ENCODE results near the gene LHCGR.

The LHCGR gene

GRCh38 chr2:48727560-48727959 is 28.0 kb downstream of the LHCGR start:
- peaks cover 43% of the 10 kb centered on the region for H3K4me1 Mint-ChIP-seq
- no peaks in the 10 kb centered on the region for H3K9me3 Mint-ChIP-seq
- no peak overlapping the region for H3K4me3 Mint-ChIP-seq
- no peak for DNase-seq
- peaks cover 17% of the 10 kb centered on the region for H3K27me3 Mint-ChIP-seq (ENCODE audit: low read depth, poor library complexity)
- H3K27ac Mint-ChIP-seq, result no peak overlapping the region
- no peak for TF ChIP-seq CTCF (IDR thresholded peaks at IDR 0.05)
- no peaks in the 10 kb centered on the region for H3K36me3 Mint-ChIP-seq (ENCODE audit: low read depth)

- Mint-ChIP-seq H3K4me1 (peaks cover 31% of the 10 kb centered on the region), H3K9me3 (no peaks in the 10 kb centered on the region), H3K27ac (no peak overlapping the region), H3K36me3 (ENCODE audit: low read depth) (no peaks in the 10 kb centered on the region), H3K4me3 (no peak overlapping the region), H3K27me3 (ENCODE audit: low read depth, poor library complexity) (peaks cover 13% of the 10 kb centered on the region)
- no peak for DNase-seq
- no peak for TF ChIP-seq CTCF (IDR thresholded peaks at IDR 0.05)
Observed at GRCh38 chr2:48725696-48726494, 29.6 kb downstream of the LHCGR start.

- peaks cover 12% of the 10 kb centered on the region for H3K27me3 Mint-ChIP-seq (ENCODE audit: low read depth, poor library complexity)
- TF ChIP-seq CTCF (IDR thresholded peaks at IDR 0.05), result no peak
- no peak for DNase-seq
- H3K4me1 Mint-ChIP-seq, result peaks cover 43% of the 10 kb centered on the region
- H3K9me3 Mint-ChIP-seq, result no peaks in the 10 kb centered on the region
- H3K36me3 Mint-ChIP-seq (ENCODE audit: low read depth), result no peaks in the 10 kb centered on the region
- H3K27ac Mint-ChIP-seq, result no peak overlapping the region
- no peak overlapping the region for H3K4me3 Mint-ChIP-seq
Observed at GRCh38 chr2:48724278-48724677, 31.2 kb downstream of the LHCGR start.

- H3K27me3 Mint-ChIP-seq (ENCODE audit: low read depth, poor library complexity), result peaks cover 10% of the 10 kb centered on the region
- H3K9me3 Mint-ChIP-seq, result no peaks in the 10 kb centered on the region
- no peaks in the 10 kb centered on the region for H3K36me3 Mint-ChIP-seq (ENCODE audit: low read depth)
- peaks cover 32% of the 10 kb centered on the region for H3K4me1 Mint-ChIP-seq
- no peak for TF ChIP-seq CTCF (IDR thresholded peaks at IDR 0.05)
- H3K4me3 Mint-ChIP-seq, result no peak overlapping the region
- DNase-seq, result no peak
- H3K27ac Mint-ChIP-seq, result no peak overlapping the region
Observed at GRCh38 chr2:48723129-48723528, 32.4 kb downstream of the LHCGR start.

- Mint-ChIP-seq H3K9me3 (no peaks in the 10 kb centered on the region), H3K27me3 (ENCODE audit: low read depth, poor library complexity) (peaks cover 10% of the 10 kb centered on the region), H3K36me3 (ENCODE audit: low read depth) (no peaks in the 10 kb centered on the region), H3K4me1 (peaks cover 31% of the 10 kb centered on the region), H3K27ac (no peak overlapping the region), H3K4me3 (no peak overlapping the region)
- no peak for TF ChIP-seq CTCF (IDR thresholded peaks at IDR 0.05)
- no peak for DNase-seq
Observed at GRCh38 chr2:48722391-48722790, 33.1 kb downstream of the LHCGR start.

- peaks cover 10% of the 10 kb centered on the region for H3K27me3 Mint-ChIP-seq (ENCODE audit: low read depth, poor library complexity)
- no peaks in the 10 kb centered on the region for H3K36me3 Mint-ChIP-seq (ENCODE audit: low read depth)
- no peak for DNase-seq
- H3K4me1 Mint-ChIP-seq, result peaks cover 31% of the 10 kb centered on the region
- no peaks in the 10 kb centered on the region for H3K9me3 Mint-ChIP-seq
- H3K27ac Mint-ChIP-seq, result no peak overlapping the region
- H3K4me3 Mint-ChIP-seq, result no peak overlapping the region
- TF ChIP-seq CTCF (IDR thresholded peaks at IDR 0.05), result no peak
Observed at GRCh38 chr2:48721158-48721557, 34.4 kb downstream of the LHCGR start.
